Upper lobe of left lung (tissue), 4 donors: ENCODE results near the gene ABHD13.

Experiments
- CTCF ChIP-seq, 6 experiments: fragments of 450-650 bp in 4 of 6; fragments of 200-600 bp in 2 of 6; sonication (generic) in 2 of 6; IDR thresholded peaks; one replicate each; pipeline ENCODE4 v1.5.1; 2016 to 2019; ENCODE audit warnings: antibody characterized with exemption in 6 of 6
- EP300 ChIP-seq, 4 donors: sonication (generic); formaldehyde crosslinking; IDR thresholded peaks; one replicate each; pipeline ENCODE4 v1.5.1; 2017; ENCODE audit warnings: antibody characterized with exemption in 4 of 4, control low read depth in 2 of 4
- POLR2A ChIP-seq, 4 donors: fragments of 450-650 bp; IDR thresholded peaks; one replicate each; pipeline ENCODE4 v1.5.1; 2016 to 2017; ENCODE audit warnings: antibody characterized with exemption in 4 of 4, mild to moderate bottlenecking in 2 of 4
- POLR2AphosphoS5 ChIP-seq, 2 donors: sonication (generic); formaldehyde crosslinking; IDR thresholded peaks; one replicate each; pipeline ENCODE4 v1.5.1; 2017; ENCODE audit warnings: antibody characterized with exemption in 2 of 2

- no peak for TF ChIP-seq POLR2AphosphoS5 (IDR thresholded peaks at IDR 0.05)
- no peak for TF ChIP-seq CTCF (IDR thresholded peaks at IDR 0.05)
- no peak for TF ChIP-seq EP300 (IDR thresholded peaks at IDR 0.05)
- TF ChIP-seq POLR2A (IDR thresholded peaks at IDR 0.05) = no peak
These were observed 40.1 kb upstream of the ABHD13 start for GRCh38 chr13:108178078-108178477.
